ENCODE results near the gene PAPOLB.

DNA sequence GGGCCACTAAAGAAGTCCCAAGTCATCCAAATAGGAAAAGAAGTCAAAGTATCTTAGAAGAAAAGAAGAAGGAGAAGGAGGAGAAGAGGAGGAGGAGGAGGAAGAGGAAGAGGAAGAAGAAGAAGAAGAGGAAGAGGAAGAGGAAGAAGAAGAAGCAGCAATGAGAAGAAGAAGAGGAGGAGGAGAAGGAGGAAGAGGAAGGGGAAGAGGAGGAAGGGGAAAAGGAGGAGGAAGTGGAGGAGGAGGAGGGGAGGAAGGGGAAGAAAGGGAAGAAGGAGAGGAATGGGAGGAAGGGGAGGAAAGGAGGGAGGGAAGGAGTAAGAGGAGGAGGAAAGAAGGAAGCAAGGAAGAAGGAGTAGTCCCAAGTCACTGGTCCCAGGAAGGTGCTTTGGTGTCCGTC, 43.3 kb upstream of the PAPOLB start:
- no peak for TF ChIP-seq POLR2A (IDR thresholded peaks at IDR 0.05)
- TF ChIP-seq, protein P1, sequence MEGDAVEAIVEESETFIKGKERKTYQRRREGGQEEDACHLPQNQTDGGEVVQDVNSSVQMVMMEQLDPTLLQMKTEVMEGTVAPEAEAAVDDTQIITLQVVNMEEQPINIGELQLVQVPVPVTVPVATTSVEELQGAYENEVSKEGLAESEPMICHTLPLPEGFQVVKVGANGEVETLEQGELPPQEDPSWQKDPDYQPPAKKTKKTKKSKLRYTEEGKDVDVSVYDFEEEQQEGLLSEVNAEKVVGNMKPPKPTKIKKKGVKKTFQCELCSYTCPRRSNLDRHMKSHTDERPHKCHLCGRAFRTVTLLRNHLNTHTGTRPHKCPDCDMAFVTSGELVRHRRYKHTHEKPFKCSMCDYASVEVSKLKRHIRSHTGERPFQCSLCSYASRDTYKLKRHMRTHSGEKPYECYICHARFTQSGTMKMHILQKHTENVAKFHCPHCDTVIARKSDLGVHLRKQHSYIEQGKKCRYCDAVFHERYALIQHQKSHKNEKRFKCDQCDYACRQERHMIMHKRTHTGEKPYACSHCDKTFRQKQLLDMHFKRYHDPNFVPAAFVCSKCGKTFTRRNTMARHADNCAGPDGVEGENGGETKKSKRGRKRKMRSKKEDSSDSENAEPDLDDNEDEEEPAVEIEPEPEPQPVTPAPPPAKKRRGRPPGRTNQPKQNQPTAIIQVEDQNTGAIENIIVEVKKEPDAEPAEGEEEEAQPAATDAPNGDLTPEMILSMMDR (IDR thresholded peaks at IDR 0.05) = no peak
